Panc1 (cell line): ENCODE measurements around the gene TTC23L.

Experiments used
- POLR2AphosphoS5 ChIP-seq: IDR thresholded peaks from 2 replicates; pipeline ENCODE4 v1.6.1; 2012; ENCODE audit warnings: mild to moderate bottlenecking, low read depth, low read length, moderate library complexity
- SIN3A ChIP-seq: IDR thresholded peaks from 2 replicates; pipeline ENCODE4 v1.6.1; 2012; ENCODE audit warnings: low read depth, mild to moderate bottlenecking, low read length, moderate library complexity, borderline replicate concordance; ENCODE audit not compliant: insufficient read depth
- TCF7L2 ChIP-seq: IDR thresholded peaks from 2 replicates; pipeline ENCODE4 v1.6.1; 2011; ENCODE audit warnings: mild to moderate bottlenecking, low read depth, low read length, inconsistent platforms
- TF ChIP-seq, protein P1 (sequence below): fragments of 450-650 bp; IDR thresholded peaks from 2 replicates; pipeline ENCODE4 v1.5.1; 2017; ENCODE audit warnings: mild to moderate bottlenecking

DNA sequence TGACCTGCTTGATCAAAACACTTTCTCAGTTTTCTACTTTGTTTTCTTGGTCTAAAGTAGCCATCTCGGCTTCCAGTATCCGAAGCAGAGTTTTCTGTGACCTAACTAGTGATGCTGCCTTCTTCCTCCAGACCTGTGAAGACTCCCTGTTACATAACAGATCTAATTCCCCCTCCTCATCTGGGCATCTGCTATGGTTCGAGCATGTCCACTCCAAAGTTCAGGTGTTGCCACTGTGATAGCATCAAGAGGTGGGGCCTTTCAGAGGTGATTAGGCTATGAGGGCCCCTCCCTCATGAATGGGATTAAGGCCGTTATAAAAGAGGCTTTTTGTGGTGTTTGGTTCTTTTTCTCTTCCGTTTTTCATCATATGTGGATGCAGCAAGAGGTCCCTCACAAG is 20.3 kb downstream of the TTC23L start:
- TF ChIP-seq, protein P1, sequence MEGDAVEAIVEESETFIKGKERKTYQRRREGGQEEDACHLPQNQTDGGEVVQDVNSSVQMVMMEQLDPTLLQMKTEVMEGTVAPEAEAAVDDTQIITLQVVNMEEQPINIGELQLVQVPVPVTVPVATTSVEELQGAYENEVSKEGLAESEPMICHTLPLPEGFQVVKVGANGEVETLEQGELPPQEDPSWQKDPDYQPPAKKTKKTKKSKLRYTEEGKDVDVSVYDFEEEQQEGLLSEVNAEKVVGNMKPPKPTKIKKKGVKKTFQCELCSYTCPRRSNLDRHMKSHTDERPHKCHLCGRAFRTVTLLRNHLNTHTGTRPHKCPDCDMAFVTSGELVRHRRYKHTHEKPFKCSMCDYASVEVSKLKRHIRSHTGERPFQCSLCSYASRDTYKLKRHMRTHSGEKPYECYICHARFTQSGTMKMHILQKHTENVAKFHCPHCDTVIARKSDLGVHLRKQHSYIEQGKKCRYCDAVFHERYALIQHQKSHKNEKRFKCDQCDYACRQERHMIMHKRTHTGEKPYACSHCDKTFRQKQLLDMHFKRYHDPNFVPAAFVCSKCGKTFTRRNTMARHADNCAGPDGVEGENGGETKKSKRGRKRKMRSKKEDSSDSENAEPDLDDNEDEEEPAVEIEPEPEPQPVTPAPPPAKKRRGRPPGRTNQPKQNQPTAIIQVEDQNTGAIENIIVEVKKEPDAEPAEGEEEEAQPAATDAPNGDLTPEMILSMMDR = no peak
- TF ChIP-seq POLR2AphosphoS5 (no peak), SIN3A (no peak), TCF7L2 (no peak)
